Spleen (tissue), 13 donors: ENCODE data around the gene FOXC1. TPM values are rescaled to one million over a fixed set of nuclear protein-coding genes. Genes with fewer than 3 reads are reported as not detected.

Experiments used
- DNase-seq: peaks from one replicate; pipeline ENCODE4 v3.0.0-alpha.2; 2020
- H3K27ac ChIP-seq, 8 donors: fragments of 200-600 bp; sonication (generic) in 7 of 8; 1 replicate in 4 of 8; 2 replicates in 4 of 8; pipeline versions ENCODE4 v1.5.0 to v1.8.0; 2016 to 2021; ENCODE audit warnings: inconsistent platforms in 4 of 8, mild to moderate bottlenecking in 4 of 8, moderate library complexity in 1 of 8
- H3K27me3 ChIP-seq, 7 donors: fragments of 200-600 bp; sonication (generic) in 6 of 7; replicated peaks in 1 of 7; 1 replicate in 4 of 7; 2 replicates in 3 of 7; pipeline versions ENCODE4 v1.5.0 to v1.8.0; 2016 to 2021; ENCODE audit warnings: inconsistent platforms in 3 of 7, mild to moderate bottlenecking in 1 of 7
- H3K36me3 ChIP-seq, 6 donors: fragments of 200-600 bp; sonication (generic) in 5 of 6; 1 replicate in 4 of 6; 2 replicates in 2 of 6; pipeline versions ENCODE4 v1.5.0 to v1.8.0; 2016 to 2021; ENCODE audit warnings: inconsistent platforms in 2 of 6
- H3K4me1 ChIP-seq, 6 donors: fragments of 200-600 bp; sonication (generic) in 5 of 6; 1 replicate in 3 of 6; 2 replicates in 3 of 6; pipeline versions ENCODE4 v1.5.0 to v1.8.0; 2016 to 2021; ENCODE audit warnings: inconsistent platforms in 3 of 6
- H3K4me3 ChIP-seq, 8 donors: fragments of 200-600 bp; sonication (generic) in 7 of 8; 1 replicate in 4 of 8; 2 replicates in 4 of 8; pipeline versions ENCODE4 v1.5.0 to v1.8.0; 2016 to 2021; ENCODE audit warnings: inconsistent platforms in 4 of 8, mild to moderate bottlenecking in 4 of 8, moderate library complexity in 2 of 8
- H3K9me3 ChIP-seq, 8 donors: fragments of 200-600 bp; sonication (generic) in 7 of 8; 1 replicate in 4 of 8; 2 replicates in 4 of 8; pipeline versions ENCODE4 v1.5.0 to v1.8.0; 2016 to 2021; ENCODE audit warnings: inconsistent platforms in 4 of 8
- CTCF ChIP-seq, 11 experiments: fragments of 200-600 bp in 7 of 11; fragments of 450-650 bp in 4 of 11; sonication (generic) in 4 of 11; IDR thresholded peaks in 8 of 11; conservative IDR thresholded peaks in 3 of 11; 1 replicate in 7 of 11; 2 replicates in 4 of 11; pipeline versions ENCODE4 v1.4.0 to v1.8.0; 2016 to 2021; ENCODE audit warnings: antibody characterized with exemption in 11 of 11, inconsistent platforms in 4 of 11, mild to moderate bottlenecking in 1 of 11
- POLR2A ChIP-seq, 3 donors: fragments of 450-650 bp; IDR thresholded peaks; one replicate each; pipeline ENCODE4 v1.5.1; 2017; ENCODE audit warnings: antibody characterized with exemption in 3 of 3, mild to moderate bottlenecking in 1 of 3
- POLR2AphosphoS5 ChIP-seq, 3 donors: sonication (generic); formaldehyde crosslinking; IDR thresholded peaks; one replicate each; pipeline ENCODE4 v1.5.1; 2017; ENCODE audit warnings: antibody characterized with exemption in 3 of 3
- WGBS, 5 donors: extraction: QIAGEN DNeasy Blood & Tissue Kit in 3 of 5; methylation state at CpG; one replicate each; pipeline versions ENCODE4 v1.1.5 to v1.1.7; 2013 to 2018; 5-methylcytosine and 5-hydroxymethylcytosine counted together
- intact Hi-C: fragments of 100-400 bp; cut with DNase I; formaldehyde crosslinking; loops from one replicate; pipeline ENCODE4 v1.15.0; 2023; ENCODE audit warnings: low total_unique reads
- long read RNA-seq, 2 donors: transcript quantifications; one replicate each; lab custom pipeline, GENCODE V29; 2026
- polyA plus RNA-seq, 3 donors: library from polyadenylated mRNA; stranded (reverse); fragments of 200-250 nt; gene quantifications; one replicate each; pipeline ENCODE4 v1.2.1, GENCODE V29; 2013
- total RNA-seq, 7 donors: library from RNA; depleted of rRNA in 3 of 7; stranded (reverse); fragments of >200 nt in 3 of 7; fragmentation: NEBNext Ultra II Directional in 4 of 7; extraction: Animal tissue kit (Norgen Biotek cat#: 25700) in 4 of 7; gene quantifications; one replicate each; pipeline versions ENCODE4 v1.1.0 to v1.2.1, GENCODE V29; 2016 to 2021
- donor health status: healthy with polysubstance abuse.
- donor health status: DM: no; HTN: no; CAD: no; lungs with moderate emphysema.
- donor health status: DM: no; HTN: no; CAD: no.
- donor health status: Bipolar disorder and iron deficiency.
- donor health status: healthy.
- donor health status: DM: no; HTN: no; CAD: no.
- donor health status: DM: yes; HTN: yes; CAD: no.

FOXC1 gene
- 1 to 10 TPM in 1 of 7 donors, under 1 TPM in 6; 0.37 to 1.1 (median 0.58) TPM for total RNA-seq
- under 1 TPM; 0.20 to 0.67 (median 0.53) TPM for polyA plus RNA-seq
- long read RNA-seq, donor 1, partial matches to known transcripts: 0 of 2 reads
- long read RNA-seq, donor 1, other reads (novel, unspliced or antisense): 0 of 2 reads
- long read RNA-seq, donor 2, partial matches to known transcripts: 0 of 1 reads
- long read RNA-seq, donor 2, other reads (novel, unspliced or antisense): 0 of 1 reads

- Histone ChIP-seq H3K4me1 (peaks cover 25 to 96% (median 77%) of the 10 kb centered on the region in 6 donors), H3K27ac (peak within 1 kb of the TSS in 6 of 8 donors; percentile 4 to 80 (median 58)), H3K9me3 (peaks cover 0 to 12% (median 0%) of the 10 kb centered on the region in 8 donors), H3K36me3 (no peaks in the 10 kb centered on the region), H3K4me3 (peak within 1 kb of the TSS; percentile 51 to 79 (median 65)), H3K27me3 (peaks cover 24 to 100% (median 96%) of the 10 kb centered on the region in 7 donors)
- 0 to 1% (median 0%) methylated on average over 62 to 115 of the region's 115 CpGs for WGBS, 5 donors
- TF ChIP-seq POLR2AphosphoS5 (IDR thresholded peaks at IDR 0.05) (peak; percentile 29 to 66 (median 57)), CTCF (IDR thresholded peaks at IDR 0.05 in 8 of 11, conservative IDR thresholded peaks at IDR 0.05 in 3 of 11) (no peak)
- intact Hi-C loops: no loop called here
- peak; percentile 91 for DNase-seq
These were observed at the start of gene FOXC1 for GRCh38 chr6:1609648-1610496. FOXC1 (plus strand) TSS chr6:1609915; CDS start chr6:1610446, 531 bp downstream.

GRCh38 chr6:1560281-1561058 is 49.2 kb upstream of the FOXC1 start:
- H3K36me3 ChIP-seq: no peaks in the 10 kb centered on the region
- H3K4me1 ChIP-seq: peaks cover 0 to 4% (median 0%) of the 10 kb centered on the region in 6 donors
- intact Hi-C loops: no loop called here
- H3K27me3 ChIP-seq: peaks cover 0 to 24% (median 0%) of the 10 kb centered on the region in 7 donors
- DNase-seq: no peak
- 69 to 83% (median 80%) methylated on average over 4 of the region's 4 CpGs for WGBS, 5 donors
- no peaks in the 10 kb centered on the region for H3K9me3 ChIP-seq
- H3K27ac ChIP-seq: no peak overlapping the region
- TF ChIP-seq POLR2A (IDR thresholded peaks at IDR 0.05) (no peak), POLR2AphosphoS5 (IDR thresholded peaks at IDR 0.05) (no peak), CTCF (IDR thresholded peaks at IDR 0.05 in 8 of 11, conservative IDR thresholded peaks at IDR 0.05 in 3 of 11) (no peak)
- H3K4me3 ChIP-seq: no peak overlapping the region

- peaks cover 0 to 16% (median 0%) of the 10 kb centered on the region in 7 donors for H3K27me3 ChIP-seq
- H3K36me3 ChIP-seq: no peaks in the 10 kb centered on the region
- H3K9me3 ChIP-seq: no peaks in the 10 kb centered on the region
- TF ChIP-seq CTCF (IDR thresholded peaks at IDR 0.05 in 8 of 11, conservative IDR thresholded peaks at IDR 0.05 in 3 of 11) (no peak), POLR2A (IDR thresholded peaks at IDR 0.05) (no peak), POLR2AphosphoS5 (IDR thresholded peaks at IDR 0.05) (no peak)
- DNase-seq: no peak
- no peak overlapping the region for H3K4me3 ChIP-seq
- WGBS, 5 donors: 66 to 83% (median 79%) methylated on average over 2 of the region's 2 CpGs
- intact Hi-C loops: no loop called here
- H3K4me1 ChIP-seq: no peaks in the 10 kb centered on the region
- no peak overlapping the region for H3K27ac ChIP-seq
These were observed 48.4 kb upstream of the FOXC1 start for GRCh38 chr6:1561355-1561754.
